Uterus (tissue), 2 donors: ENCODE data around the gene ME3.

Source experiments
- POLR2A ChIP-seq, 2 donors: fragments of 450-650 bp; IDR thresholded peaks; one replicate each; pipeline ENCODE4 v1.6.1; 2016; ENCODE audit warnings: antibody characterized with exemption in 2 of 2, mild to moderate bottlenecking in 1 of 2, moderate library complexity in 1 of 2
- TF ChIP-seq, protein P1 (sequence below), 4 experiments: fragments of 200-600 bp in 2 of 4; fragments of 450-650 bp in 2 of 4; sonication (generic) in 2 of 4; IDR thresholded peaks; one replicate each; pipeline ENCODE4 v1.5.1; 2016 to 2019; ENCODE audit warnings: antibody characterized with exemption in 4 of 4, mild to moderate bottlenecking in 2 of 4, moderate library complexity in 1 of 4

- no peak for TF ChIP-seq POLR2A (IDR thresholded peaks at IDR 0.05)
- TF ChIP-seq, protein P1, sequence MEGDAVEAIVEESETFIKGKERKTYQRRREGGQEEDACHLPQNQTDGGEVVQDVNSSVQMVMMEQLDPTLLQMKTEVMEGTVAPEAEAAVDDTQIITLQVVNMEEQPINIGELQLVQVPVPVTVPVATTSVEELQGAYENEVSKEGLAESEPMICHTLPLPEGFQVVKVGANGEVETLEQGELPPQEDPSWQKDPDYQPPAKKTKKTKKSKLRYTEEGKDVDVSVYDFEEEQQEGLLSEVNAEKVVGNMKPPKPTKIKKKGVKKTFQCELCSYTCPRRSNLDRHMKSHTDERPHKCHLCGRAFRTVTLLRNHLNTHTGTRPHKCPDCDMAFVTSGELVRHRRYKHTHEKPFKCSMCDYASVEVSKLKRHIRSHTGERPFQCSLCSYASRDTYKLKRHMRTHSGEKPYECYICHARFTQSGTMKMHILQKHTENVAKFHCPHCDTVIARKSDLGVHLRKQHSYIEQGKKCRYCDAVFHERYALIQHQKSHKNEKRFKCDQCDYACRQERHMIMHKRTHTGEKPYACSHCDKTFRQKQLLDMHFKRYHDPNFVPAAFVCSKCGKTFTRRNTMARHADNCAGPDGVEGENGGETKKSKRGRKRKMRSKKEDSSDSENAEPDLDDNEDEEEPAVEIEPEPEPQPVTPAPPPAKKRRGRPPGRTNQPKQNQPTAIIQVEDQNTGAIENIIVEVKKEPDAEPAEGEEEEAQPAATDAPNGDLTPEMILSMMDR (IDR thresholded peaks at IDR 0.05): no peak
Measured at GRCh38 chr11:86621854-86622253, 50.6 kb downstream of the ME3 start.
